Adrenal gland (tissue), 12 donors: ENCODE results near the gene CPNE8. TPM values are rescaled to one million over a fixed set of nuclear protein-coding genes. Genes with fewer than 3 reads are reported as not detected.

Experiments
- DNase-seq, 7 donors: peaks; one replicate each; pipeline ENCODE4 v3.0.0-alpha.2; 2019 to 2020
- H3K27ac ChIP-seq, 5 donors: fragments of 200-600 bp; sonication (generic) in 4 of 5; 1 replicate in 3 of 5; 2 replicates in 2 of 5; pipeline versions ENCODE4 v1.5.1 to v1.8.0; 2016 to 2020; ENCODE audit warnings: mild to moderate bottlenecking in 1 of 5
- H3K27me3 ChIP-seq: fragments of 200-600 bp; 2 replicates; pipeline ENCODE4 v1.8.0; 2021
- H3K36me3 ChIP-seq, 2 donors: fragments of 200-600 bp; replicated peaks in 1 of 2; 1 replicate in 1 of 2; 2 replicates in 1 of 2; pipeline versions ENCODE4 v1.5.1 to v1.8.0; 2018 to 2022
- H3K4me1 ChIP-seq, 2 donors: fragments of 200-600 bp; replicated peaks in 1 of 2; 1 replicate in 1 of 2; 2 replicates in 1 of 2; pipeline versions ENCODE4 v1.5.1 to v1.8.0; 2018 to 2021
- H3K4me3 ChIP-seq, 4 donors: fragments of 200-600 bp; sonication (generic) in 3 of 4; one replicate each; pipeline ENCODE4 v1.5.1; 2016 to 2018
- H3K9me3 ChIP-seq, 3 donors: fragments of 200-600 bp; sonication (generic) in 1 of 3; replicated peaks in 1 of 3; 1 replicate in 2 of 3; 2 replicates in 1 of 3; pipeline versions ENCODE4 v1.5.1 to v1.8.0; 2016 to 2021
- POLR2A ChIP-seq, 2 donors: fragments of 450-650 bp; IDR thresholded peaks; one replicate each; pipeline ENCODE4 v1.6.1; 2017; ENCODE audit warnings: antibody characterized with exemption in 2 of 2, mild to moderate bottlenecking in 2 of 2, moderate library complexity in 1 of 2
- WGBS, 4 donors: extraction: QIAGEN DNeasy Blood & Tissue Kit in 2 of 4; methylation state at CpG; one replicate each; pipeline versions ENCODE4 v1.1.5 to v1.1.7; 2013 to 2017; 5-methylcytosine and 5-hydroxymethylcytosine counted together
- intact Hi-C, 2 donors: fragments of 100-400 bp; cut with DNase I; formaldehyde crosslinking; loops; one replicate each; pipeline versions ENCODE4 v1.14.1 to v1.15.0; 2022 to 2023
- polyA plus RNA-seq, 3 donors: library from polyadenylated mRNA; stranded (reverse); fragments of 200-250 nt in 2 of 3; fragments of 350-450 nt in 1 of 3; fragmentation: Illumina TruSeq in 1 of 3; extraction: RNeasy Lipid Tissue Mini Kit (QIAGEN cat#74804) in 1 of 3; gene quantifications; one replicate each; pipeline ENCODE4 v1.2.3, GENCODE V29; 2013 to 2014
- total RNA-seq, 9 donors: library from RNA; depleted of rRNA in 4 of 9; stranded (reverse); fragments of >200 nt in 4 of 9; fragments of 120-200 nt in 1 of 9; fragmentation: NEBNext Ultra II Directional in 1 of 9; extraction: Animal tissue kit (Norgen Biotek cat#: 25700) in 1 of 9; gene quantifications; one replicate each; pipeline versions ENCODE4 v1.1.0 to v1.2.4, GENCODE V29; 2013 to 2023
- TF ChIP-seq, protein P1 (sequence below), 6 experiments: fragments of 450-650 bp in 4 of 6; fragments of 200-600 bp in 2 of 6; sonication (generic) in 1 of 6; IDR thresholded peaks; 1 replicate in 5 of 6; 2 replicates in 1 of 6; pipeline versions ENCODE4 v1.5.1 to v1.8.0; 2016 to 2021; ENCODE audit warnings: antibody characterized with exemption in 6 of 6, mild to moderate bottlenecking in 2 of 6, moderate library complexity in 1 of 6
- donor health status: healthy with polysubstance abuse.
- donor health status: Bipolar disorder and iron deficiency.
- donor health status: DM: yes; HTN: yes; CAD: no.
- donor health status: DM: no; HTN: no; CAD: no.
- donor health status: DM: no; HTN: no; CAD: no.
- donor health status: DM: yes; HTN: yes; CAD: no.

Gene CPNE8
- total and polyA plus RNA-seq, 12 donors = 5.8 to 36.3 (median 17.4) TPM

DNA sequence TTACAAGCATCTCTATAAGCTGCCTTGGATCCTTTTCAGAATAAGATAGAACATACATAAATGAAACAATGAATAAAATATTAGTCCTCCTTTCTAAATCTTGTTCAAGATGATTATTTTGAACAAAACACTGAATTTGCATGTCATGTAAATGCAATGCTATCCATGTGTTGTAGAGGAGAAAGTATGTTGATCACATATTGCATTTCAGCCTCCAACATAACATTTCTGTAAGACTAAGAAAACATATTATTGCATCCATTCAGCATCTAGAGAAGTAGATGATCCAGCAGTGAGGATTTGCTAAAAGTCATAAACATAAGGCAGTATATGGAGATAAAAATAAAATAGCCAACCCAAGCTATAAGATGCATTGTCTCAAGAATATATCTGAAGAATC, 172.6 kb downstream of the CPNE8 start:
- H3K27ac ChIP-seq = no peak overlapping the region
- H3K4me1 ChIP-seq = no peaks in the 10 kb centered on the region
- no peak overlapping the region for H3K4me3 ChIP-seq
- TF ChIP-seq POLR2A (IDR thresholded peaks at IDR 0.05) = no peak
- TF ChIP-seq, protein P1, sequence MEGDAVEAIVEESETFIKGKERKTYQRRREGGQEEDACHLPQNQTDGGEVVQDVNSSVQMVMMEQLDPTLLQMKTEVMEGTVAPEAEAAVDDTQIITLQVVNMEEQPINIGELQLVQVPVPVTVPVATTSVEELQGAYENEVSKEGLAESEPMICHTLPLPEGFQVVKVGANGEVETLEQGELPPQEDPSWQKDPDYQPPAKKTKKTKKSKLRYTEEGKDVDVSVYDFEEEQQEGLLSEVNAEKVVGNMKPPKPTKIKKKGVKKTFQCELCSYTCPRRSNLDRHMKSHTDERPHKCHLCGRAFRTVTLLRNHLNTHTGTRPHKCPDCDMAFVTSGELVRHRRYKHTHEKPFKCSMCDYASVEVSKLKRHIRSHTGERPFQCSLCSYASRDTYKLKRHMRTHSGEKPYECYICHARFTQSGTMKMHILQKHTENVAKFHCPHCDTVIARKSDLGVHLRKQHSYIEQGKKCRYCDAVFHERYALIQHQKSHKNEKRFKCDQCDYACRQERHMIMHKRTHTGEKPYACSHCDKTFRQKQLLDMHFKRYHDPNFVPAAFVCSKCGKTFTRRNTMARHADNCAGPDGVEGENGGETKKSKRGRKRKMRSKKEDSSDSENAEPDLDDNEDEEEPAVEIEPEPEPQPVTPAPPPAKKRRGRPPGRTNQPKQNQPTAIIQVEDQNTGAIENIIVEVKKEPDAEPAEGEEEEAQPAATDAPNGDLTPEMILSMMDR (IDR thresholded peaks at IDR 0.05) = no peak
- no peak for DNase-seq
- no peaks in the 10 kb centered on the region for H3K27me3 ChIP-seq
- no peaks in the 10 kb centered on the region for H3K9me3 ChIP-seq
- no peaks in the 10 kb centered on the region for H3K36me3 ChIP-seq
- intact Hi-C loops = no loop called here

DNA sequence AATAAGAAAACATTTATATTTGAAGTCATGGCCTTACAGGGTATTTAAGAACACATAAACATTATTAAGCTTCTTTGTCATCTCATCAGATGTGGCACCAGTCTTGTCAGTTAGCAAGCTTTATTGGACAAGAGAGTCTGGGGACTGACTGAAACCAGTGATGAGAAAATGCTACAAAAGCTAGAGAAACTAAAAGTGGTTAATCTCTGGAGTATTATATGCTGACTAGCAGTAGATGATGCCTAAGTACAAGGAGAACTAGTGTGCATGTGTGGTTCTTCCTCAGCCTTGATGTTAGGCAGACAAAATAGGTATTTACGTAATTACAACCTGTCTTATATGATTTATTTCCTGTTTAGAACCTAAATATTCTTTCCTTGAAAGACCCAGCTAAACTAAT, 176.5 kb downstream of the CPNE8 start:
- Histone ChIP-seq H3K4me3 (no peak overlapping the region), H3K36me3 (no peaks in the 10 kb centered on the region), H3K27me3 (no peaks in the 10 kb centered on the region), H3K27ac (no peak overlapping the region), H3K4me1 (no peaks in the 10 kb centered on the region), H3K9me3 (no peaks in the 10 kb centered on the region)
- intact Hi-C loops = no loop called here
- no peak for DNase-seq
- WGBS, 4 donors = 93 to 100% (median 97%) methylated on average over 1 of the region's 1 CpG
- TF ChIP-seq POLR2A (IDR thresholded peaks at IDR 0.05) = no peak
- TF ChIP-seq, protein P1 (IDR thresholded peaks at IDR 0.05) = no peak

DNA sequence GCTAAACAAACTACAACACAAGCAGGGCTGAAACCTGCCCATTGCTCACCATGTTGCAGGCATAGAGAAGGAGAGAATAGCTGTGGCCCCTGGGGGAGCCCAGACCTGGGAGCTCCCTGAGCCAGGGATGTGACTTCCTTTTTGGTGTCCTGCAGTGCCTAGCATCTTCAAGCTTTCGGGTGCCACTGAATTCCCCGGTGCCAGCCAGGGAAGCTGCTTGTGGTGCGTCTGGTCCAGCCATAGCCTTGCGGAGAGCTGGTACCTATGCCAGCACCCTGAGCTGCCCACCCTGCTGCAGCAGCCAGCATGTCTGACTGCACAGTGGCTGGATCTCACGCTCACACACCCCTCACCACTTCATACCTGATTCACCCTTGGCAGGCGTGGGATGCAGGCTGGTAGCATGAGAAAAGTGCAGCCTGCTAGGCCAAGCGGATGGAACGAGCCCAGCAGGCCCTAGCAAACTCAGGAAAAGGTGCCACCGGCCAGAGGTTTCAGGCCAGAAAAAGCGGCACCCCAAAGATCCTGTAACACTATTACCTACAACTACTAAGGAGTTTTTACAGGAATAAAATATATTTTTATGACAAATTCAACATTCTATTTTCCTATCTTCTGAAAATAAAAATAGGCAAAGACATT, 183.7 kb downstream of the CPNE8 start:
- no peak overlapping the region for H3K27ac ChIP-seq
- no peak for DNase-seq
- intact Hi-C loops = no loop called here
- H3K36me3 ChIP-seq = no peaks in the 10 kb centered on the region
- no peak overlapping the region for H3K4me3 ChIP-seq
- no peaks in the 10 kb centered on the region for H3K9me3 ChIP-seq
- WGBS, 4 donors = 95 to 96% (median 96%) methylated on average over 4 to 10 of the region's 10 CpGs
- no peaks in the 10 kb centered on the region for H3K27me3 ChIP-seq
- no peaks in the 10 kb centered on the region for H3K4me1 ChIP-seq
- no peak for TF ChIP-seq POLR2A (IDR thresholded peaks at IDR 0.05)
- TF ChIP-seq, protein P1 (IDR thresholded peaks at IDR 0.05) = no peak

DNA sequence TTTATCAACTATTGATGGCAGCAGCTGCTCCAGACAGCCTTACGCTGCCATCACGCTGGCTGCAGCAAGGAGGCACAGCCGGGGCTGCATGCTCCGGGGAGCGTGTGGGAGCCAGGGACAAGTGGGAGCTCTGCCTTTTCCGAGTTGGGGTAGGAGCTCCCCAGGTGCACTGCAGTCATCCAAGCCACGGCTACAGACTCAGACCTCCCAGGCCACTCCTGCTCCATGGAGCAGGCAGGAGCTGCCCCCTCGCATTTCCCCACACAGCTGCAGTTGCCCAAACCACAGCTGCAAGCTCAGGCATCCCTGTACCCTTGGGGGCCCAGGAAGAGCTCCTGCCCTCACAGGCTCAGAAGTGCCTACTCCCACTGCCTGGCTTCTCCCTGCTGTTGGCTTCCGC, 184.7 kb downstream of the CPNE8 start:
- Histone ChIP-seq H3K36me3 (no peaks in the 10 kb centered on the region), H3K4me1 (no peaks in the 10 kb centered on the region), H3K4me3 (no peak overlapping the region), H3K27ac (no peak overlapping the region), H3K27me3 (no peaks in the 10 kb centered on the region), H3K9me3 (no peaks in the 10 kb centered on the region)
- WGBS, 4 donors = 94 to 96% (median 95%) methylated on average over 9 of the region's 9 CpGs
- TF ChIP-seq POLR2A (IDR thresholded peaks at IDR 0.05) = no peak
- TF ChIP-seq, protein P1 (IDR thresholded peaks at IDR 0.05) = no peak
- DNase-seq = no peak
- intact Hi-C loops = no loop called here
